Measurements from ENCODE around the gene TRMT44.

DNA sequence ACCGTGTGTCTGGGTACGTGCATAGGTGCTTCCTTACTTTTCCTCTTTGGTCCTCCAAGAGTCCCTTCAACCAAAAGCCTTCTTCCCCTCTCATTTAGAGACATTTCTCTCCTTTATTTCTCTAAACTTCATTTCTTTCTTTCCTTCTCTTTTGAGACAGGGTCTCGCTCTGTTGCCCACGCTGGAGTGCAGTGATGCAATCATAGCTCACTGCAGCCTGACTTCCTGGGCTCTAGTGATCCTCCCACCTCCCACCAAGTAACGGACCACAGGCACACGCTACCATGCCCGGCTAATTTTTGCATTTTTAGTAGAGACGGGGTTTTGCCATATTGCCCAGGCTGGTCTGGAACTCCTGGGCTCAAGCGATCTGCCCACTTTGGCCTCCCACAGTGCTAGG is 42.2 kb upstream of the TRMT44 start:
- TF ChIP-seq, protein P1, sequence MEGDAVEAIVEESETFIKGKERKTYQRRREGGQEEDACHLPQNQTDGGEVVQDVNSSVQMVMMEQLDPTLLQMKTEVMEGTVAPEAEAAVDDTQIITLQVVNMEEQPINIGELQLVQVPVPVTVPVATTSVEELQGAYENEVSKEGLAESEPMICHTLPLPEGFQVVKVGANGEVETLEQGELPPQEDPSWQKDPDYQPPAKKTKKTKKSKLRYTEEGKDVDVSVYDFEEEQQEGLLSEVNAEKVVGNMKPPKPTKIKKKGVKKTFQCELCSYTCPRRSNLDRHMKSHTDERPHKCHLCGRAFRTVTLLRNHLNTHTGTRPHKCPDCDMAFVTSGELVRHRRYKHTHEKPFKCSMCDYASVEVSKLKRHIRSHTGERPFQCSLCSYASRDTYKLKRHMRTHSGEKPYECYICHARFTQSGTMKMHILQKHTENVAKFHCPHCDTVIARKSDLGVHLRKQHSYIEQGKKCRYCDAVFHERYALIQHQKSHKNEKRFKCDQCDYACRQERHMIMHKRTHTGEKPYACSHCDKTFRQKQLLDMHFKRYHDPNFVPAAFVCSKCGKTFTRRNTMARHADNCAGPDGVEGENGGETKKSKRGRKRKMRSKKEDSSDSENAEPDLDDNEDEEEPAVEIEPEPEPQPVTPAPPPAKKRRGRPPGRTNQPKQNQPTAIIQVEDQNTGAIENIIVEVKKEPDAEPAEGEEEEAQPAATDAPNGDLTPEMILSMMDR (conservative IDR thresholded peaks at IDR 0.05; ENCODE audit: low read depth, low read length): no peak
- no peak for TF ChIP-seq EZH2 (IDR thresholded peaks at IDR 0.05; ENCODE audit: borderline replicate concordance, low read depth, low read length, poor library complexity, severe bottlenecking)

All from A673 (cell line).